IPS DF 6.9 (cell line): ENCODE data around the gene CNTNAP2.

Experiments
- DNase-seq: peaks from one replicate; pipeline ENCODE4 v3.0.0-alpha.2; 2013; ENCODE audit warnings: low read depth, low spot score
- H3K27ac ChIP-seq: one replicate; pipeline ENCODE4 v1.5.1; 2013; ENCODE audit warnings: low read length, control low read depth
- H3K27me3 ChIP-seq: 2 replicates; pipeline ENCODE4 v1.6.1; 2013; ENCODE audit warnings: mild to moderate bottlenecking, low read length; ENCODE audit not compliant: control insufficient read depth, insufficient read depth
- H3K36me3 ChIP-seq: 2 replicates; pipeline ENCODE4 v1.6.1; 2013; ENCODE audit warnings: low read length; ENCODE audit not compliant: control insufficient read depth, insufficient read depth
- H3K4me1 ChIP-seq: 2 replicates; pipeline ENCODE4 v1.6.1; 2013; ENCODE audit warnings: low read length; ENCODE audit not compliant: control insufficient read depth, insufficient read depth
- H3K4me3 ChIP-seq: 2 replicates; pipeline ENCODE4 v1.5.1; 2013; ENCODE audit warnings: mild to moderate bottlenecking, low read length
- H3K9me3 ChIP-seq: 2 replicates; pipeline ENCODE4 v1.6.1; 2013; ENCODE audit warnings: low read length, inconsistent platforms; ENCODE audit not compliant: control insufficient read depth, insufficient read depth
- WGBS: extraction: QIAGEN DNeasy Blood & Tissue Kit; methylation state at CpG from one replicate; pipeline ENCODE4 v1.1.7; 2013; ENCODE audit warnings: mixed read lengths, missing lambda C conversion rate; ENCODE audit not compliant: insufficient read length, insufficient coverage; 5-methylcytosine and 5-hydroxymethylcytosine counted together

The CNTNAP2 gene

DNA sequence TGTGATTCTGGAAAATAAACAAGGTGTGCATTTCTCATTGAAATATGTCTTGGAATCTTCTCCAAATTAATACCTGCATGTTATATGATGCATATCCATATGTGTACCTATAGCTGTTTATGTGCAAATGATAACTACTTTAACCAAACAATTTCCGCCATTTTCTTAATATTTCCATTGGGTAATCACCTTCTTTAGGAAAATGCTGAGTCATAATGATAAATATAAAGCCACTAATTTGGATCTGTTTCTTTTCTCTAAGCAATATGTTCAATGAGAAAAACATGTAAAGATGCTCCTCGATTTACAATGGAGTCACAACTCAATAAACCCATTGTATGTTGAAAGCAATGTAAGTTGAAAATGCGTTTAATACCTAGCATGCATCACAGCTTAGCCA, 574.4 kb downstream of the CNTNAP2 start:
- no peaks in the 10 kb centered on the region for H3K9me3 ChIP-seq
- no CpG with 5 or more reads among the region's 3 CpGs for WGBS
- no peaks in the 10 kb centered on the region for H3K36me3 ChIP-seq
- no peak for DNase-seq
- no peaks in the 10 kb centered on the region for H3K27me3 ChIP-seq
- no peak overlapping the region for H3K27ac ChIP-seq
- H3K4me3 ChIP-seq = no peak overlapping the region
- no peaks in the 10 kb centered on the region for H3K4me1 ChIP-seq

DNA sequence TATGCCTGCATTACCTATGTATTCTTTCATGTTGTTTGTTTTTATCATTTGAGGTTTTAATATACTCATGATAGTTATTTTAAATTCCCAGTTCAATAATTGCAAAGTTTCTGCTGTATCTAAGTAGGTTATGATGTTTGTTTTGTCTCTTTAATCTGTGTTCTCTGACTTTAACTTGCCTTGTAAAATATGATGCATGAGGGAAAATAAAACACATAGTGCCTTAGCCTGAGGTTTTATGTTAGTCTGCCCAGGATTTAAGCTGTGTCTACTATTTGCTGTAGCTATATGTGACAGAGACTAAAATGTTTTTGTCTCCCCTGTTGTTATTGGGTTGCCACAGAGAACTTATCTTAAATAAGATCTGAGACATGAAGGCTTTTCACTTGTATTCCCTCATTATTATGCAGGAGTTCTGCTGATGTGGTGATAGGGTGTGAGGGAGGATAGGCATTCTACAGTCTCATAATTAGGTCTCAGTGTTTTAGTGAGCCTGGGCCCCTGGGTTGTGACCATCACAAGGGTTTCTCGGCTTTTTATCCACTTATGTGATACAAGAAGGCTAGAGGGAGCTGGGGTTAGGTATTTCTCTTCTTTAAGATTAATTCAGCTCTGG, 582.5 kb downstream of the CNTNAP2 start:
- Histone ChIP-seq H3K9me3 (no peaks in the 10 kb centered on the region), H3K4me3 (no peak overlapping the region), H3K36me3 (no peaks in the 10 kb centered on the region), H3K27ac (no peak overlapping the region), H3K27me3 (no peaks in the 10 kb centered on the region), H3K4me1 (no peaks in the 10 kb centered on the region)
- WGBS = no CpG with 5 or more reads among the region's 1 CpG
- no peak for DNase-seq

DNA sequence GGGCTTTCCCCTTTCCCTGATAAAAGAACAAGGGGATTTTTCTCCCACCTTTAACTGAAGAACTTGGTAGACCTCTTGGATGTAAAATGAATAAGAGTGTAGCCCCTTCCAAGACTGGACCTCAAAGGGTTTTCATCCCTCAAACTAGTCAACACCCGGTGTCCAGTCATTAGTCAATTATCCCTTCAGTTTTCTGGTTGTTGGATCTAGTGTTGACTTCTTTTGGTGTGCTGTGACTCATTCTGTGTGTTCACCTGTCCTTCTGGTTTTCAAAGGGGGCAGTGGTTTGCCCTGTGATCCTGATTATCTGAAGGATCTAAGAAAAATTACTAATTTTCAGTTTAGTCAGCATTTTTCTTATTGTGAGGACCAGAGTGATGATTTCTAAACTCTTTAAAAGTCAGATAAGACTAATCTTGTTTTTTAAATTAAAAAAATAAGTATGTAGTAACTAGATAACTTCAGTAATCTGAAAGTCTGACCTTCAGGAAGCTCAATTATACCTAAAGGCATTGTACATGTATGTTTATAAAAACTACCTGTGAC, 583.5 kb downstream of the CNTNAP2 start:
- no CpG with 5 or more reads among the region's 1 CpG for WGBS
- Histone ChIP-seq H3K4me1 (no peaks in the 10 kb centered on the region), H3K4me3 (no peak overlapping the region), H3K36me3 (no peaks in the 10 kb centered on the region), H3K27ac (no peak overlapping the region), H3K27me3 (no peaks in the 10 kb centered on the region), H3K9me3 (no peaks in the 10 kb centered on the region)
- DNase-seq = no peak

DNA sequence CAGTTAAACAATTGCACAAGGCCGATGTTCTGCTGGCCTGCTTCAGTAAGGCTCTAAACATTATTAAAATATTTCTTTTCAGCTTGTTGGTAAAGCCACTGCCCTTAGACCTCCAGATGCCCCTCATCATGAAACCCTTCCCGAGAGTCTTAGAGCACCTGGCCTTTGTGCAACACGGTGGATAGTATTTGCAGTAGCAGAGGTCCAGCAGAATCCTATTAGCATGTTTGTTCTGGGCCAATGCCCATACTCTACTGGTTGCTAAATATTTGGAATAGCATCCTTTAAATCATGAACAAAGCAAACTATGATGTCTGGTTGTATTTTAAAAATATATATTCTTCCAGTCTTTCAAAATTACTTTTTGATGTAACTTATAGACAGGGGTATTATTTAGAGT, 584.6 kb downstream of the CNTNAP2 start:
- WGBS = no CpG with 5 or more reads among the region's 3 CpGs

DNA sequence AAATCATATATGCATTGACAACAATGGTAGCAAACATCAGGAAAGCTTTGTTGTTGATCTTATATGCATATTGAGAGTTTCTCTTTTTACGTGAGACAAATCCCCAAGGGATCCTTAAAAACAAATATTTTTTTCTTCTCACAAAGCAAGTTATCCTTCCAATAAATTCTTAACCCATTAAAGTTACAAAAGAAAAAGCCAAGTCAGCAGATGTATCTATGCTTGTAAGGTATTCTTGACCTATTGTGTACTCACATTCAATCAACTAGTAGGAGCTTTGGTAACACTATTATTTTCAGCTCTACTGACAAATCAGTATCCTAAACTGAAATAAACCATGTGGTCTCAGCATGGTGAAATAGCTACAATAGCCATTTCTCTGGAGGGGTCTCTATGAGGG, 586.3 kb downstream of the CNTNAP2 start:
- Histone ChIP-seq H3K4me3 (no peak overlapping the region), H3K27me3 (no peaks in the 10 kb centered on the region), H3K27ac (no peak overlapping the region), H3K9me3 (no peaks in the 10 kb centered on the region), H3K36me3 (no peaks in the 10 kb centered on the region), H3K4me1 (no peaks in the 10 kb centered on the region)
- no CpG with 5 or more reads among the region's 1 CpG for WGBS
- no peak for DNase-seq

More for the DNA sequence above, 584.6 kb downstream of the CNTNAP2 start:
- Histone ChIP-seq H3K36me3 (no peaks in the 10 kb centered on the region), H3K4me3 (no peak overlapping the region), H3K27ac (no peak overlapping the region), H3K4me1 (no peaks in the 10 kb centered on the region), H3K9me3 (no peaks in the 10 kb centered on the region), H3K27me3 (no peaks in the 10 kb centered on the region)
- no peak for DNase-seq

DNA sequence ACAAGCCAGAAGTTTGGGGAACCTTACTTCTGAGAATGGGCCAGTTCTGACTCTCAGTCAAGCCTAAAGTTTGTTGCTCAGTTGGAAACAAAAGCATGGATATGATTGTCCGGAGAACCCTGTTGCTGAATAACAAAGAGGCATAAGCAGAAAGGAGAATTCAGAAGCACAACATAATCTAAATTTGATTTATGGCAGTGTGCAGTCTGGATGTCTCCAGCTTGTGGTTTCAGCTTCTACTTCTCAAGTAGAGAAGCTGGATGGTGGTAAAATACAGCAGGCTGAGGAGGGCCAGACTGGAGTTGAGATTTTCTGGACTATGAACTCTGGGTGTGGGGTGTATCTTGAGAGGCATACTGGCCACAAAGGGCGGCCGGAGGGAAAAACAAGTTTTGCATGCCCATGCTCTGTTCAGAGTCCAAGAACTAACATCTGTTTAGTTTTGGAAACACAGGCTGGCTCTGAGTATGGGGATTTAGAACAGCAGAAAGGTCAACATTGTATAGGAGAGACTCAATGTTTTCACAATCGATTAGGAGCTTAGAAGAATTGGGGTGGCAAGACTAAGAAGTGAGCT, 592.9 kb downstream of the CNTNAP2 start:
- H3K4me3 ChIP-seq = no peak overlapping the region
- H3K9me3 ChIP-seq = no peaks in the 10 kb centered on the region
- H3K27me3 ChIP-seq = no peaks in the 10 kb centered on the region
- no peak for DNase-seq
- H3K4me1 ChIP-seq = no peaks in the 10 kb centered on the region
- no CpG with 5 or more reads among the region's 4 CpGs for WGBS
- H3K36me3 ChIP-seq = no peaks in the 10 kb centered on the region
- no peak overlapping the region for H3K27ac ChIP-seq

DNA sequence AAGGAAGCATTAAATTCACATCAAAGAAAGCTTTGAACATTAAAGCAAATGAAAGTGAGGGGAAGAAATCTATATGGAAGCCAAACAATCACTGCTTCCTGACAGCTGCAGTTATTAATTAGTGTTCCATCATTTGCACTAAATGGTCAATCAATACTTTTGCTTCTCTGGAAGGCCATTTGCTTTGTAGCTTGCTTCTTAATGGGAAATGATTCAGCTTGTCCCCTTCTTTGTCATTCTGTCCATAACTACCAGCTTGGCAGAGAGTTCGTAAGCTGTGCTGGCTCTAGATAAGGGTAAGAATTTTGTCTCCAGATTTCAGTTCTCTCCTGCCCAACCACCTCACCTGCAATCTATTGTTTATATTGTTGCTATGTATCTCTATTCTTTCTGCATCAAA, 596.6 kb downstream of the CNTNAP2 start:
- H3K9me3 ChIP-seq = no peaks in the 10 kb centered on the region
- no peak overlapping the region for H3K4me3 ChIP-seq
- H3K36me3 ChIP-seq = no peaks in the 10 kb centered on the region
- no peaks in the 10 kb centered on the region for H3K27me3 ChIP-seq
- no peak overlapping the region for H3K27ac ChIP-seq
- DNase-seq = no peak
- WGBS = no CpG with 5 or more reads among the region's 1 CpG
- H3K4me1 ChIP-seq = no peaks in the 10 kb centered on the region

DNA sequence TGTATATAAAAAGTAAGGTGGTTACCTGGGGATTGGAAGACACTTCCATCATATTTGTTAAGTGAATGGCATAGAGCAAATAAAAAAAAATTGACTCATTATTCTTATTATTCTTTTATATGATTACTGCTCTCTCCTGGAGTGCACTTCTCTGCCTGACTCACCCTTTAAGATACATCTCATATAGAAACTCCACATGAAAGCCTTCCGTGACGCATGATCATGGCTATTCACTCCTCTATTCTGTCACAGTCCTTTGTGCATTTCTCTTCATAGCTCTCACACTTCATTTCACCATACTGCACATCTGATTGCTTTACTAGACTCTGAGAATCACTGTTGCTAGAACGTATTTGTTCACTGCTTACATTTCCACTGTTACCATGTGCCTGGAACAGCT, 597.3 kb downstream of the CNTNAP2 start:
- DNase-seq = no peak

DNA sequence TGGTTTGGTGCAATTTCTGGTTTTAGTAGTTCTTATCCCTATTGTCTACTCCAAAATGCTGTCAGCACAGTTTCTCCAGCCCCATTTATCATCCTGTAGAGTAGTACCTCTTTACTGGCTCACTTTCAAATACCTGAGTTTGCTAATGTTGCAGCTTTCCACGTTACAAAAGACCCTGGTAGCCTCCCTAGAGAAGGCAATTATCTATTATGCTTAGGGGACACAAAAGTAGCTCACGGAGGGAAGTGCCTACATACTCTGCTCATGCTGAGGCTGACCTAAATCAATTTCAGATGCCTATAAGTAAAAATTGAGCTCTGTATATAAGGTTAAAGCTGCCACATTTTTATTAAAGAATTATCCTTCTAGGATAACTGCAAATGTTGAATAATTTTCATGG, 603.6 kb downstream of the CNTNAP2 start:
- Histone ChIP-seq H3K36me3 (no peaks in the 10 kb centered on the region), H3K9me3 (no peaks in the 10 kb centered on the region), H3K27me3 (no peaks in the 10 kb centered on the region), H3K4me3 (no peak overlapping the region), H3K27ac (no peak overlapping the region), H3K4me1 (no peaks in the 10 kb centered on the region)
- no CpG with 5 or more reads among the region's 2 CpGs for WGBS
- DNase-seq = no peak

More for the DNA sequence above, 597.3 kb downstream of the CNTNAP2 start:
- no peak overlapping the region for H3K4me3 ChIP-seq
- no peaks in the 10 kb centered on the region for H3K9me3 ChIP-seq
- H3K36me3 ChIP-seq = no peaks in the 10 kb centered on the region
- no peaks in the 10 kb centered on the region for H3K4me1 ChIP-seq
- H3K27me3 ChIP-seq = no peaks in the 10 kb centered on the region
- H3K27ac ChIP-seq = no peak overlapping the region
- no CpG with 5 or more reads among the region's 3 CpGs for WGBS

DNA sequence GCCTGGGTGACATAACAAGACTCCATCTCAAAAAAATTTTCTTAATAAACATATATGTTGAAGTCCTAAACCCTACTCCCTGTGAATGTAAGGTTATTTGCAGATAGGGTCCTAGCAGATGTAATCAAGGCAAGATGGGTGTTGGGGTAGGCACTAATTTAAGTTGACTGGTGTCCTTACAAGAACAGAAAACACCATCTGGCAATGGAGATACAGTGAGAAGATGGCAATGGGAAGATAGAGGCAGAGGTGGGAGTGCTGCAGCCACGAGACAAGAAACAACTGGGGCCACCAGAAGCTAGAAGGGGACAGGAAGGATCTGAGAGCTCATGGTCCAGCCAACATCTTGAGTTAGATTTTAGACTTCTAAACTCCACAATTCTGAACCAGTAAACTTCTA, 606.4 kb downstream of the CNTNAP2 start:
- Histone ChIP-seq H3K4me3 (no peak overlapping the region), H3K9me3 (no peaks in the 10 kb centered on the region), H3K36me3 (no peaks in the 10 kb centered on the region), H3K27ac (no peak overlapping the region), H3K4me1 (no peaks in the 10 kb centered on the region), H3K27me3 (no peaks in the 10 kb centered on the region)
- no CpG with 5 or more reads among the region's 1 CpG for WGBS
- DNase-seq = no peak

DNA sequence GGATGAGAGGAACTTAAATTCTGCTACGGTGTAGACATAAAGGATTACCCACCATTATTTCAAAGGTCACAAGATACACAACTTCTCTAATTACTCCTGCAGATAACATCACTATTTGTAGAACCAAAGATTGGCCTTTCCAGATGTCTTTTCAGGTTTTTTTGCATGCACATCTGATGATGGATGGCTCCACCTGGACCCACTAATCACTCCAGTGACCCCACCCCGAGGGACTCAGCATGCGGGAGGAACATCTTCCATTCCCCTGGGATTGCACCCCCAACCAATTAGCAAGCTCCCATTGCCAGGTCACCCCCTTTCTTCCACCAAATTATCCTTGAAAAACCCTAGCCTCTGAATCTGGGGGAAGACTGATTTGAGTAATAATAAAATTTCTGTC, 608.9 kb downstream of the CNTNAP2 start:
- Histone ChIP-seq H3K36me3 (no peaks in the 10 kb centered on the region), H3K4me1 (no peaks in the 10 kb centered on the region), H3K27ac (no peak overlapping the region), H3K9me3 (no peaks in the 10 kb centered on the region), H3K27me3 (no peaks in the 10 kb centered on the region), H3K4me3 (no peak overlapping the region)
- DNase-seq = no peak
- no CpG with 5 or more reads among the region's 3 CpGs for WGBS
